Hippocampal formation (tissue), 2 donors: ENCODE results near the gene P2RX5.
A peak's percentile ranks its signal among the peaks of the same experiment; 100 is the strongest.

Experiments used
- DNase-seq, 2 donors: peaks; one replicate each; lab custom pipeline; 2025; lab: John Stamatoyannopoulos, UW

P2RX5 gene

GRCh38 chr17:3656755-3657587, 39.0 kb downstream of the P2RX5 start:
- no peak for DNase-seq

GRCh38 chr17:3656353-3656752, 39.6 kb downstream of the P2RX5 start:
- no peak for DNase-seq

- no peak for DNase-seq
Observed at GRCh38 chr17:3655766-3656165, 40.2 kb downstream of the P2RX5 start.

- DNase-seq, result peak; percentile 64 to 69
Observed at GRCh38 chr17:3647769-3648555, 48.0 kb downstream of the P2RX5 start.

GRCh38 chr17:3647251-3647650, 48.7 kb downstream of the P2RX5 start:
- DNase-seq, result no peak

- DNase-seq, result no peak
Observed at GRCh38 chr17:3645310-3645709, 50.6 kb downstream of the P2RX5 start.

- no peak for DNase-seq
Observed at GRCh38 chr17:3643889-3644349, 52.0 kb downstream of the P2RX5 start.

- no peak for DNase-seq
Observed at GRCh38 chr17:3641717-3642486, 54.1 kb downstream of the P2RX5 start.

GRCh38 chr17:3641014-3641413, 54.9 kb downstream of the P2RX5 start:
- no peak for DNase-seq

GRCh38 chr17:3639981-3640596, 55.9 kb downstream of the P2RX5 start:
- no peak for DNase-seq

- no peak for DNase-seq
Observed at GRCh38 chr17:3636908-3637373, 59.0 kb downstream of the P2RX5 start.

- peak; percentile 96 to 98 for DNase-seq
Observed at GRCh38 chr17:3636154-3636907, 59.6 kb downstream of the P2RX5 start, which contains the start of the genes CTNS and SHPK. Gene CTNS (plus strand): TSS chr17:3636760. CDS start chr17:3640207, 3,447 bp downstream. Gene SHPK (minus strand): TSS chr17:3636250. CDS start chr17:3636219, 31 bp downstream.

- DNase-seq, result no peak
Observed at GRCh38 chr17:3635474-3636153, 60.3 kb downstream of the P2RX5 start.

- DNase-seq, result no peak
Observed at GRCh38 chr17:3632287-3632686, 63.7 kb downstream of the P2RX5 start.

- no peak for DNase-seq
Observed at GRCh38 chr17:3630781-3631180, 65.2 kb downstream of the P2RX5 start.

GRCh38 chr17:3627769-3628167, 68.2 kb downstream of the P2RX5 start:
- DNase-seq, result no peak

- DNase-seq, result no peak
Observed at GRCh38 chr17:3626831-3627768, 68.9 kb downstream of the P2RX5 start.
